ENCODE data around the gene LPIN1. TPM values are rescaled to one million over a fixed set of nuclear protein-coding genes. Genes with fewer than 3 reads are reported as not detected.
A peak's percentile ranks its signal among the peaks of the same experiment; 100 is the strongest.
"Not testable (repeated sequence)": the region's sequence is repeated elsewhere in the genome, so short reads cannot be mapped to it uniquely, and the experiment has no call there.

LPIN1 gene
- total RNA-seq, 1 experiment from 2014 or later, result 25.0 TPM

- no peak for DNase-seq (ENCODE audit: low read depth)
Measured at GRCh38 chr2:11832531-11832930, 86.1 kb downstream of the LPIN1 start.

- peak; percentile 88 for DNase-seq (ENCODE audit: low read depth)
Measured at GRCh38 chr2:11833601-11834000, 87.2 kb downstream of the LPIN1 start.

DNA sequence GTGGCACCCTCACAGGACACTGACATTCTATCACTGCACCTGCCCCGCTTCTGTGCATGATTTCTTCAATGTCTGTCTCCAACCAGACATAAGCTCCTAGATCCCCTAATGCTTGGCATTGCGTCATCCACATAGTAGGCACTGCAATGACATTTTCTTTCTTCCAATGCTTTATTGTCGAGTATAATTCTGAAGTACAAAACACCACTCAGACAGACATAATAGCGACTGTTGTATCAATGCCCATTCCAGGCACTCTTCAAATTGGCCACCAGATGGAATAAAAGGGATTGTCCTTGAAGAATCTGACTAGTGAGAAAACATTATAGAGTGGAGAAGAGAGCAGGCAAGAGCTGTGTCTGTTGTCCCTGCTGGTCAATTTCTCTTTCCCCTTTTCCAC is 89.0 kb downstream of the LPIN1 start:
- DNase-seq (ENCODE audit: low read depth), result peak; percentile 47

- no peak for DNase-seq (ENCODE audit: low read depth)
Measured at GRCh38 chr2:11836647-11837219, 90.3 kb downstream of the LPIN1 start.

- DNase-seq (ENCODE audit: low read depth), result no peak
Measured at GRCh38 chr2:11837875-11838734, 91.7 kb downstream of the LPIN1 start.

DNA sequence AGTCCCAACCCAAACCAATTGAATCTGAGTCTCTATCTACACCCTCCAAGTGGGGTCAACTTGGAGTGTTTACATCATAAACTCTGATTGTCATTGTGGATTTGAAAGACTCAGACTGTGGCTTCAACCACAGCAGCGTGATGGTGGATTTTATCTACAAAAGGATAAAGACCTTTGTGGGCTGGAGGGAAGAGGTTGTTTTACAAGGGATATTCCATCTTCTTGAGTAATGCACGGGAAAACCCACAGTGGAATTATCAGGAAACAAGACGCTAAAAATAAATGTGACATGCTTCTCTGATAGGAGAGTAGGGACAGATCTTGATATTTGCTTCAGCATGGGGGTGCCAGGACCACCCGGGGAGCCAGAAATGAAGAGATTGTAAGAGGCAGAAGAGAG is 93.5 kb downstream of the LPIN1 start:
- DNase-seq (ENCODE audit: low read depth), result peak; percentile 79

GRCh38 chr2:11842336-11842735 is 95.9 kb downstream of the LPIN1 start:
- DNase-seq (ENCODE audit: low read depth), result peak; percentile 66

DNA sequence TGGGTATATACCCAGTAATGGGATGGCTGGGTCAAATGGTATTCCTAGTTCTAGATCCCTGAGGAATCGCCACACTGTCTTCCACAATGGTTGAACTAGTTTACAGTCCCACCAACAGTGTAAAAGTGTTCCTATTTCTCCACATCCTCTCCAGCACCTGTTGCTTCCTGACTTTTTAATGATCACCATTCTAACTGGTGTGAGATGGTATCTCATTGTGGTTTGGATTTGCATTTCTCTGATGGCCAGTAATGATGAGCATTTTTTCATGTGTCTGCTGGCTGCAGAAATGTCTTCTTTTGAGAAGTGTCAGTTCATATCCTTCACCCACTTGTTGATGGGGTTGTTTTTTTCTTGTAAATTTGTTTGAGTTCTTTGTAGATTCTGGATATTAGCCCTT is 98.4 kb downstream of the LPIN1 start:
- DNase-seq (ENCODE audit: low read depth), result not testable (repeated sequence)

DNA sequence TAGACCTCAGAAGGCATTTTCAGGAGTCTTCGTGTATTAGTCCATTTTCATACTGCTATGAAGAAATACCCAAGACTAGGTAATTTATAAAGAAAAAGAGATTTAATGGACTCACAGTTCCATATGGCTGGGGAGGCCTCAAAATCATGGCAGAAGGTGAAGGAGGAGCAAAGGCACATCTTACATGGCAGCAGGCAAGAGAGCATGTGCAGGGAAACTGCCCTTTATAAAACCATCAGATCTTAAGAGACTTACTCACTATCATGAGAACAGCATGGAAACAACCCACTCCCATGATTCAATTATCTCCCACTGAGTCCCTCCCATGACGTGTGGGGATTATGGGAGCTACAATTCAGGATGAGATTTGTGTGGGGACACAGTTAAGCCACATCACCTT is 101.5 kb downstream of the LPIN1 start:
- DNase-seq (ENCODE audit: low read depth), result not testable (repeated sequence)

- no peak for DNase-seq (ENCODE audit: low read depth)
Measured at GRCh38 chr2:11850082-11850481, 103.7 kb downstream of the LPIN1 start.

DNA sequence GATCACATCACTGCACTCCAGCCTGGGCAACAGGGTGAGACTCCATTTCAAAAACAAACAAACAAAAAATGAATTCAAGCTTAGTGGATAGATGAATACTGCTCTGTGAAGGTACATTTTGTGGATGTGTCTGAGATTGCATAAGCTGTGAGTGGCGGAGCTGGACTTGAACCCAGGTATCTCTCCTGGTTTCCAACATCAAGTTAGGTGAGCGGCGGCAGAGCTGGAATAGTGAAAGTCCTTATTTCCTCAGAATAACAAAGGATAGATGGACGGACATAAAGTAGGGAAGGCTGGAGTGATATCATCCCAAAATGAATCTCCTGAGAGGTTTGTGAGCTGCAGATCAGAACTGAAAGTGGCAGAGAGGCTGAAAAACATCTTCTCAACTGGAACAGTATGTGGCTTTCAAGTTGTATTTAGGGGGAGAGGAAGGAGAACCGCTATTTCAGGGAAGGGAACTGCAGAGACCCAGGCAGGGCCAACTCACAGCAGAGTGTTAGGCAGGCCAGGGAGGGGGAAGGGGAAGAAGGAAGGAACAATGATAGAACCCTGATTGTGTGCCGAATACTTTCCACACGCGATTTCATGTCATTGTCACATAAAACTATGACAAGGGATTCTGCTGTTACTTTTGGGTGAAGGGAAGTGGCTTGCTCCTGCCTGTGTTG is 106.2 kb downstream of the LPIN1 start:
- DNase-seq (ENCODE audit: low read depth), result no peak

DNA sequence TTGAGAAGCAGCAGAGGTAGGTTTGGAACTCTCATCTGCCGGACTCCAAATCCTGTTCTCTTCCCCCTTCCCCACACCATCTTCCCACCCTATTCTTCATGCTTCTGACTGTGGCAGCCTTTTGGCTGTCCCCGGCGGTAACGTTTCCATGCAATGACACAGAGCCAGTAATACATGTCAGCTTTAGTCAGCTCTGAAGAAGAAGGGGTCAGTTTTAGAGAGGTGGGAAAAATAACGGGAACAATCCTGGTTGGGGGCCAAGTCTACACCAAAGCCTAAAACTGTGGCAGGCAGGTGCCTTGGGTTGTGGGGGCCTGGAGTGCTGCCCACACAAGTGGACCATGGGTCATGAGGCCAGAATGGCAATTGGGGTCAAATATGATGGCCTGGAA is 106.8 kb downstream of the LPIN1 start:
- no peak for DNase-seq (ENCODE audit: low read depth)

GRCh38 chr2:11855064-11855760 is 108.8 kb downstream of the LPIN1 start:
- no peak for DNase-seq (ENCODE audit: low read depth)

DNA sequence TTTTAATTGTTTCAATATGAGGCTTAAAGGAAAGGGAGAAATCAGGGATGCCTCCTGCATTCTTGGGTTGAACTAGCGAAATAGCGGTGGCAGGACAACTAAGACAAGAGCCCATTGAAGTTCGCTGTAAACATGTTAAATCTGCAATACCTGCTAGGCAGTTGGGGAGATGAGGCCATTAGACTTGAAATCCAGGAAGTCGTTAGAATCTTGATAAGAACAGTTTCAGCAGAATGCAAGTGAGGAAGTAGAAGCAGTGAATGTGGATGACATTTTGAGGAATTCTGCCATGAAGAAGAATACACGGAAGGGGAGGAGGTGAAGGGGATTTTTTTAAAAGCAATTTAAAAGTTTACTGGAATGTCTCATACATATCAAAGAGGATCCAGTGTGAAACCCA is 109.7 kb downstream of the LPIN1 start:
- no peak for DNase-seq (ENCODE audit: low read depth)

DNA sequence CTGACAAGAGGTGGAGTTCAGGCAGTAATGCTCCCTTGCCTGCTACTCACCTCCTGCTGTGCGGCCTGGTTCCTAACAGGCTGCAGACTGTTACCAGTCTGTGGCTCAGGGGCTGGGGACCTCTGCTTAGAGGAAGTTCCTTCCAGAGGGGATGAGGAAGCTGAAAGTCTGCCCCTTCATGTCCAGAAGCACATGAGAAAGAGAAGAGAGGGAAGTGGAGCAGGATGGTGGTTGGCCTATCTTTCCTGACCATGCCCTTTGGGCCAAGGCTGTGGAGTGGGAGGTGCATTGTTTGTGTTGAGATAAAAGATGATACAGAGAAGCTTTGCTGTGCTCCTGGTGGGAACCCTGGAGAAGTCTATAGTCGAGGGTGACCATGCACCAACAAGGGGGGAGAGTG is 112.5 kb downstream of the LPIN1 start:
- no peak for DNase-seq (ENCODE audit: low read depth)

DNA sequence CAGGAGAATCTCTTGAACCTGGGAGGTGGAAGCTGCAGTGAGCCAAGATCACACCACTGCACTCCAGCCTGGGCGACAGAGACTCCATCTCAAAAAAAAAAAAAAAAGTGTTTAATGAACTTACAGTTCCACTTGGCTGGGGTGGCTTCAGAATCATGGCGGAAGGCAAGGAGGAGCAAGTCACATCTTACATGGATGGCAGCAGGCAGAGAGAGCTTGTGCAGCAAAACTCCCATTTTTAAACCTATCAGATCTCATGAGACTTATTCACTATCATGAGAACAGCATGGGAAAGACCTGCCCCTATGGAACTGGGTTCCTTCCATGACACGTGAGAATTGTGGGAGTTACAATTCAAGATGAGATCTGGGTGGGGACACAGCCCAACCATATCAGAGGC is 113.5 kb downstream of the LPIN1 start:
- not testable (repeated sequence) for DNase-seq (ENCODE audit: low read depth)

- DNase-seq (ENCODE audit: low read depth), result no peak
Measured at GRCh38 chr2:11861044-11861443, 114.6 kb downstream of the LPIN1 start.

DNA sequence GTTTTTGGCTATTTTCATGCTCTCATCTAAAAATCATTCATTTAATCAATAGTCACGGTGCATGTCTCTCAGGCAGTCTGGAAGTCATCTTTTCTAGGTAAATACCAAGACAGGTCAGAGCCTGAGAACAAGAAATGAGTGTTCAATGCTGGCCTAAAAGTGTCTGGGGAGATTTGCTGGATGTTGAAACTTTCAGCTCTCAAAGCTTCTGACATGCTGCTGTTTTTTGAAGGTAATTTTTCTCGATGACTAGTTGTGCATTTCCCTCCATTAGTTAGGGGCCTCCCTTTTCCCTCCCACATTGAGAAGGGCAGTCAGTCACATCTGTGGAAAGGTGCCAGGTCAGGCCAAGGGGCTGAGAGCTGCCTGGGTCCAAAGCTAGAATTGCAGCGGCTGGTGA is 115.6 kb downstream of the LPIN1 start:
- DNase-seq (ENCODE audit: low read depth), result no peak

GRCh38 chr2:11863103-11863502 is 116.7 kb downstream of the LPIN1 start:
- DNase-seq (ENCODE audit: low read depth), result no peak

- peak; percentile 99 for DNase-seq (ENCODE audit: low read depth)
Measured at GRCh38 chr2:11863513-11864328, 117.3 kb downstream of the LPIN1 start.

DNA sequence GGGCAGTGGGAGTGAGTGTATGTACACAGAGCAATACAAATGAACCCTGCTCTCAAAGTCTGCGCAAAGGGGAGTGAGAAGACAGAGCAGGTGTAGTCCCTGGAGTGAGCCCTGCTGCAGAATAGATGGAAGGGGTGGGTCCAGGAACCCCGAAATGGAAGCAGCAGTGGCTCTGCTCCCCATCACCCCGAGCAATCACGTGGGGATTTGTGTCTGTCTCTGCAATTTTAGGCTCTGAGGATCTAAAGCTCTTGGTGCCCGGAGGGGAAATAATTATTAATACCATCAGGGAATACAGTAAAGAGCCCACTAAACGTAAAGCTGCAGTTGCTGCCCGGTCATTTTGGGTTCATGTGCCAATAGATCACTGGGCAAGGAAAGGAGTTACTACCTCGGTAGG is 118.3 kb downstream of the LPIN1 start:
- no peak for DNase-seq (ENCODE audit: low read depth)

Measured in RPMI7951 (cell line).